HG03175 (cell line): Measurements from ENCODE around the gene SF3A2.

Experiments
- ATAC-seq: cut with Tn5 transposase; IDR thresholded peaks from one replicate; pipeline ENCODE4 v1.9.1; 2021; ENCODE audit warnings: mild to moderate bottlenecking, moderate library complexity; ENCODE audit not compliant: unreplicated experiment

The SF3A2 gene

GRCh38 chr19:2288338-2288817 lies 51.8 kb downstream of the SF3A2 start:
- ATAC-seq: no peak

GRCh38 chr19:2288818-2289713 lies 52.4 kb downstream of the SF3A2 start:
- ATAC-seq: no peak

GRCh38 chr19:2289714-2290435 lies 53.3 kb downstream of the SF3A2 start:
- no peak for ATAC-seq

- ATAC-seq: no peak
Observed at GRCh38 chr19:2290441-2291184, 54.0 kb downstream of the SF3A2 start.

- no peak for ATAC-seq
Observed at GRCh38 chr19:2291185-2291751, 54.6 kb downstream of the SF3A2 start.

GRCh38 chr19:2294687-2295335 lies 58.2 kb downstream of the SF3A2 start:
- ATAC-seq: no peak

GRCh38 chr19:2296141-2296540 lies 59.5 kb downstream of the SF3A2 start:
- ATAC-seq: no peak
